Neuronal stem cell (in vitro differentiated cells): Measurements from ENCODE around the gene OR51B2.
"Not testable (repeated sequence)": the region's sequence is repeated elsewhere in the genome, so short reads cannot be mapped to it uniquely, and the experiment has no call there.

ENCODE experiments used
- DNase-seq: peaks from one replicate; pipeline ENCODE4 v3.0.0-alpha.2; 2013; ENCODE audit warnings: low spot score
- H2AFZ ChIP-seq: one replicate; pipeline ENCODE4 v1.6.1; 2013; ENCODE audit warnings: mild to moderate bottlenecking, low read length, inconsistent platforms
- H2AK5ac ChIP-seq: 2 replicates; pipeline ENCODE4 v1.6.1; 2013; ENCODE audit warnings: low read depth, mild to moderate bottlenecking, inconsistent platforms, low read length, moderate library complexity, mixed read lengths
- H2BK120ac ChIP-seq: 2 replicates; pipeline ENCODE4 v1.6.1; 2013; ENCODE audit warnings: low read depth, mild to moderate bottlenecking, inconsistent platforms, low read length, moderate library complexity, mixed read lengths
- H2BK12ac ChIP-seq: one replicate; pipeline ENCODE4 v1.6.1; 2013; ENCODE audit warnings: low read length, inconsistent platforms
- H2BK15ac ChIP-seq: 2 replicates; pipeline ENCODE4 v1.6.1; 2013; ENCODE audit warnings: mild to moderate bottlenecking, low read length, inconsistent platforms, mixed read lengths
- H2BK5ac ChIP-seq: one replicate; pipeline ENCODE4 v1.6.1; 2013; ENCODE audit warnings: inconsistent platforms, mild to moderate bottlenecking, low read length, moderate library complexity
- H3K14ac ChIP-seq: one replicate; pipeline ENCODE4 v1.6.1; 2013; ENCODE audit warnings: low read length, inconsistent platforms
- H3K18ac ChIP-seq: 2 replicates; pipeline ENCODE4 v1.6.1; 2013; ENCODE audit warnings: low read length, inconsistent platforms
- H3K23ac ChIP-seq: 2 replicates; pipeline ENCODE4 v1.6.1; 2013; ENCODE audit warnings: low read depth, mild to moderate bottlenecking, mixed read lengths, low read length, inconsistent platforms; ENCODE audit not compliant: poor library complexity
- H3K27ac ChIP-seq: replicated peaks from 3 replicates; pipeline ENCODE4 v1.5.1; 2013; ENCODE audit warnings: low read length, inconsistent platforms
- H3K27me3 ChIP-seq, 3 experiments: 2 replicates each; pipeline ENCODE4 v1.6.1; 2013; ENCODE audit warnings: low read length in 3 of 3, mild to moderate bottlenecking in 2 of 3, inconsistent platforms in 1 of 3, low read depth in 1 of 3, mixed read lengths in 1 of 3, moderate library complexity in 1 of 3; ENCODE audit not compliant: control insufficient read depth in 3 of 3, insufficient read depth in 3 of 3
- H3K36me3 ChIP-seq, 2 donors: replicated peaks in 1 of 2; 2 replicates each; pipeline ENCODE4 v1.6.1; 2013; ENCODE audit warnings: low read length in 2 of 2; ENCODE audit not compliant: control insufficient read depth in 2 of 2, insufficient read depth in 2 of 2
- H3K4ac ChIP-seq: 2 replicates; pipeline ENCODE4 v1.6.1; 2013; ENCODE audit warnings: inconsistent platforms, mild to moderate bottlenecking, low read length, moderate library complexity
- H3K4me1 ChIP-seq, 2 donors: 1 replicate in 1 of 2; 2 replicates in 1 of 2; pipeline ENCODE4 v1.6.1; 2013; ENCODE audit warnings: low read length in 2 of 2, low read depth in 1 of 2; ENCODE audit not compliant: control insufficient read depth in 2 of 2, insufficient read depth in 1 of 2
- H3K4me2 ChIP-seq: one replicate; pipeline ENCODE4 v1.6.1; 2013; ENCODE audit warnings: mild to moderate bottlenecking, low read length, inconsistent platforms; ENCODE audit not compliant: insufficient read depth, poor library complexity, severe bottlenecking
- H3K4me3 ChIP-seq, 2 donors: 2 replicates each; pipeline ENCODE4 v1.5.1; 2013; ENCODE audit warnings: low read length in 2 of 2, mild to moderate bottlenecking in 2 of 2, inconsistent platforms in 1 of 2, moderate library complexity in 1 of 2
- H3K79me1 ChIP-seq: one replicate; pipeline ENCODE4 v1.6.1; 2013; ENCODE audit warnings: low read depth, mild to moderate bottlenecking, inconsistent platforms, low read length, moderate library complexity
- H3K9ac ChIP-seq: one replicate; pipeline ENCODE4 v1.6.1; 2013; ENCODE audit warnings: mild to moderate bottlenecking, low read depth, low read length, inconsistent platforms; ENCODE audit not compliant: poor library complexity
- H3K9me3 ChIP-seq, 2 donors: replicated peaks in 1 of 2; 2 replicates each; pipeline versions ENCODE3 to v1.6.1; 2013; ENCODE audit warnings: low read length in 2 of 2, mild to moderate bottlenecking in 2 of 2, inconsistent platforms in 1 of 2, low read depth in 1 of 2, mixed read lengths in 1 of 2, moderate library complexity in 1 of 2; ENCODE audit not compliant: control insufficient read depth in 2 of 2, insufficient read depth in 1 of 2
- H4K8ac ChIP-seq: one replicate; pipeline ENCODE4 v1.6.1; 2013; ENCODE audit warnings: low read depth, mild to moderate bottlenecking, inconsistent platforms, low read length, moderate library complexity
- H4K91ac ChIP-seq: one replicate; pipeline ENCODE4 v1.6.1; 2013; ENCODE audit warnings: low read length, low read depth, mild to moderate bottlenecking, inconsistent platforms; ENCODE audit not compliant: poor library complexity
- WGBS, 2 donors: extraction: QIAGEN DNeasy Blood & Tissue Kit; methylation state at CpG; one replicate each; pipeline ENCODE4 v1.1.7; 2013; ENCODE audit warnings: missing lambda C conversion rate in 2 of 2, mixed read lengths in 1 of 2; ENCODE audit not compliant: insufficient read length in 2 of 2, insufficient replicate concordance in 1 of 2; ENCODE audit errors: extremely low coverage in 2 of 2; 5-methylcytosine and 5-hydroxymethylcytosine counted together

Gene OR51B2

GRCh38 chr11:5337253-5337652 lies 13.2 kb upstream of the OR51B2 start:
- not testable (repeated sequence) for H3K9me3 ChIP-seq, H4K91ac ChIP-seq, H3K36me3 ChIP-seq, H3K4me3 ChIP-seq, H2BK12ac ChIP-seq, H3K4ac ChIP-seq, H2BK5ac ChIP-seq, H3K9ac ChIP-seq, H3K4me1 ChIP-seq, H3K4me2 ChIP-seq, H4K8ac ChIP-seq, H3K27ac ChIP-seq, H3K79me1 ChIP-seq, H2BK15ac ChIP-seq, H2AK5ac ChIP-seq, H2AFZ ChIP-seq, H3K27me3 ChIP-seq, H3K23ac ChIP-seq, H3K14ac ChIP-seq, H2BK120ac ChIP-seq, DNase-seq, H3K18ac ChIP-seq
- WGBS, 2 donors: no CpG with 5 or more reads among the region's 1 CpG

GRCh38 chr11:5336331-5336730 lies 12.2 kb upstream of the OR51B2 start:
- H2BK15ac ChIP-seq: no peak overlapping the region
- H2BK5ac ChIP-seq: no peak overlapping the region
- DNase-seq: no peak
- no peak overlapping the region for H2AK5ac ChIP-seq
- no peak overlapping the region for H3K4ac ChIP-seq
- H3K9ac ChIP-seq: no peak overlapping the region
- H3K27me3 ChIP-seq: no peaks in the 10 kb centered on the region
- H4K8ac ChIP-seq: no peak overlapping the region
- no peak overlapping the region for H2BK120ac ChIP-seq
- H3K23ac ChIP-seq: no peak overlapping the region
- H3K18ac ChIP-seq: no peak overlapping the region
- no peaks in the 10 kb centered on the region for H3K79me1 ChIP-seq
- H3K4me2 ChIP-seq: no peak overlapping the region
- H3K14ac ChIP-seq: no peak overlapping the region
- H2AFZ ChIP-seq: no peak overlapping the region
- H3K4me3 ChIP-seq: no peak overlapping the region
- no peak overlapping the region for H3K27ac ChIP-seq
- no peaks in the 10 kb centered on the region for H3K4me1 ChIP-seq
- H2BK12ac ChIP-seq: no peak overlapping the region
- H4K91ac ChIP-seq: no peak overlapping the region
- no peaks in the 10 kb centered on the region for H3K9me3 ChIP-seq
- no peaks in the 10 kb centered on the region for H3K36me3 ChIP-seq

- Histone ChIP-seq H2BK5ac (no peak overlapping the region), H4K8ac (no peak overlapping the region)
- WGBS, 2 donors: no CpG with 5 or more reads among the region's 1 CpG
Observed at GRCh38 chr11:5335170-5335569, 11.1 kb upstream of the OR51B2 start.

GRCh38 chr11:5317292-5317691 lies 6.8 kb downstream of the OR51B2 start:
- Histone ChIP-seq H2AFZ (no peak overlapping the region), H2BK15ac (no peak overlapping the region), H3K4me2 (no peak overlapping the region), H2AK5ac (no peak overlapping the region), H3K9me3 (no peaks in the 10 kb centered on the region), H3K4me3 (no peak overlapping the region), H3K9ac (no peak overlapping the region), H3K4me1 (no peaks in the 10 kb centered on the region), H3K79me1 (no peaks in the 10 kb centered on the region), H3K36me3 (no peaks in the 10 kb centered on the region), H4K8ac (no peak overlapping the region), H3K27me3 (no peaks in the 10 kb centered on the region), H3K27ac (no peak overlapping the region), H2BK120ac (no peak overlapping the region), H3K14ac (no peak overlapping the region), H2BK5ac (no peak overlapping the region), H4K91ac (no peak overlapping the region), H3K4ac (no peak overlapping the region), H2BK12ac (no peak overlapping the region), H3K18ac (no peak overlapping the region), H3K23ac (no peak overlapping the region)
- DNase-seq: no peak
- WGBS, 2 donors: no CpG with 5 or more reads among the region's 5 CpGs

More at GRCh38 chr11:5335170-5335569, 11.1 kb upstream of the OR51B2 start:
- no peak overlapping the region for H2AK5ac ChIP-seq
- H3K9ac ChIP-seq: no peak overlapping the region
- no peak overlapping the region for H3K18ac ChIP-seq
- H3K4me1 ChIP-seq: no peaks in the 10 kb centered on the region
- no peaks in the 10 kb centered on the region for H3K36me3 ChIP-seq
- no peak overlapping the region for H3K4me2 ChIP-seq
- no peak overlapping the region for H3K4me3 ChIP-seq
- H2BK15ac ChIP-seq: no peak overlapping the region
- no peak for DNase-seq
- H3K79me1 ChIP-seq: no peaks in the 10 kb centered on the region
- no peaks in the 10 kb centered on the region for H3K9me3 ChIP-seq
- H3K14ac ChIP-seq: no peak overlapping the region
- no peak overlapping the region for H3K27ac ChIP-seq
- no peak overlapping the region for H4K91ac ChIP-seq
- H2BK12ac ChIP-seq: no peak overlapping the region
- H2BK120ac ChIP-seq: no peak overlapping the region
- H3K23ac ChIP-seq: no peak overlapping the region
- no peaks in the 10 kb centered on the region for H3K27me3 ChIP-seq
- no peak overlapping the region for H3K4ac ChIP-seq
- no peak overlapping the region for H2AFZ ChIP-seq
